Stomach smooth muscle (tissue), 2 donors: Measurements from ENCODE around the gene HPSE2.

Experiments
- H3K27ac ChIP-seq: one replicate; pipeline ENCODE4 v1.7.0; 2013; ENCODE audit warnings: mild to moderate bottlenecking, low read length, inconsistent platforms
- H3K27me3 ChIP-seq, 2 donors: one replicate each; pipeline ENCODE4 v1.7.0; 2013; ENCODE audit warnings: low read length in 2 of 2; ENCODE audit not compliant: insufficient read depth in 2 of 2, control insufficient read depth in 1 of 2
- H3K36me3 ChIP-seq, 2 donors: one replicate each; pipeline ENCODE4 v1.7.0; 2013; ENCODE audit warnings: low read length in 2 of 2; ENCODE audit not compliant: control insufficient read depth in 2 of 2, insufficient read depth in 2 of 2
- H3K4me1 ChIP-seq: one replicate; pipeline ENCODE4 v1.7.0; 2013; ENCODE audit warnings: low read length; ENCODE audit not compliant: control insufficient read depth, insufficient read depth
- H3K4me3 ChIP-seq, 2 donors: one replicate each; pipeline ENCODE4 v1.7.0; 2013; ENCODE audit warnings: low read length in 2 of 2
- H3K9ac ChIP-seq, 2 donors: one replicate each; pipeline ENCODE4 v1.7.0; 2013; ENCODE audit warnings: low read length in 2 of 2, mild to moderate bottlenecking in 1 of 2
- H3K9me3 ChIP-seq, 2 donors: one replicate each; pipeline ENCODE4 v1.7.0; 2013; ENCODE audit warnings: low read length in 2 of 2; ENCODE audit not compliant: control insufficient read depth in 2 of 2
- donor health status: healthy.
- donor health status: Pancreatic carcinoma.

Gene HPSE2

GRCh38 chr10:98855403-98856189, 380.1 kb downstream of the HPSE2 start:
- H3K36me3 ChIP-seq, result no peaks in the 10 kb centered on the region
- H3K4me1 ChIP-seq, result no peaks in the 10 kb centered on the region
- no peaks in the 10 kb centered on the region for H3K27me3 ChIP-seq
- no peaks in the 10 kb centered on the region for H3K9me3 ChIP-seq
- no peak overlapping the region for H3K4me3 ChIP-seq
- H3K9ac ChIP-seq, result no peak overlapping the region
- no peak overlapping the region for H3K27ac ChIP-seq

GRCh38 chr10:98852686-98853085, 383.0 kb downstream of the HPSE2 start:
- Histone ChIP-seq H3K36me3 (no peaks in the 10 kb centered on the region), H3K27me3 (no peaks in the 10 kb centered on the region), H3K9ac (no peak overlapping the region), H3K27ac (no peak overlapping the region), H3K4me3 (no peak overlapping the region), H3K9me3 (no peaks in the 10 kb centered on the region), H3K4me1 (no peaks in the 10 kb centered on the region)

- H3K27ac ChIP-seq, result no peak overlapping the region
- no peaks in the 10 kb centered on the region for H3K36me3 ChIP-seq
- no peaks in the 10 kb centered on the region for H3K4me1 ChIP-seq
- H3K4me3 ChIP-seq, result no peak overlapping the region
- H3K9ac ChIP-seq, result no peak overlapping the region
- H3K27me3 ChIP-seq, result no peaks in the 10 kb centered on the region
- H3K9me3 ChIP-seq, result no peaks in the 10 kb centered on the region
These were observed 387.3 kb downstream of the HPSE2 start for GRCh38 chr10:98848361-98848760.

GRCh38 chr10:98846787-98847186, 388.9 kb downstream of the HPSE2 start:
- Histone ChIP-seq H3K4me1 (no peaks in the 10 kb centered on the region), H3K27ac (no peak overlapping the region), H3K4me3 (no peak overlapping the region), H3K27me3 (no peaks in the 10 kb centered on the region), H3K9ac (no peak overlapping the region), H3K9me3 (no peaks in the 10 kb centered on the region), H3K36me3 (no peaks in the 10 kb centered on the region)

GRCh38 chr10:98833542-98833941, 402.1 kb downstream of the HPSE2 start:
- Histone ChIP-seq H3K9ac (no peak overlapping the region), H3K27ac (no peak overlapping the region), H3K27me3 (no peaks in the 10 kb centered on the region)

GRCh38 chr10:98832738-98833137, 402.9 kb downstream of the HPSE2 start:
- Histone ChIP-seq H3K27me3 (no peaks in the 10 kb centered on the region), H3K4me1 (no peaks in the 10 kb centered on the region), H3K9ac (no peak overlapping the region), H3K4me3 (no peak overlapping the region), H3K36me3 (no peaks in the 10 kb centered on the region), H3K9me3 (no peaks in the 10 kb centered on the region), H3K27ac (no peak overlapping the region)

More at GRCh38 chr10:98833542-98833941, 402.1 kb downstream of the HPSE2 start:
- no peaks in the 10 kb centered on the region for H3K36me3 ChIP-seq
- H3K9me3 ChIP-seq, result no peaks in the 10 kb centered on the region
- H3K4me1 ChIP-seq, result no peaks in the 10 kb centered on the region
- no peak overlapping the region for H3K4me3 ChIP-seq

- H3K27me3 ChIP-seq, result no peaks in the 10 kb centered on the region
- H3K27ac ChIP-seq, result no peak overlapping the region
- H3K9ac ChIP-seq, result no peak overlapping the region
- H3K4me1 ChIP-seq, result no peaks in the 10 kb centered on the region
- no peaks in the 10 kb centered on the region for H3K9me3 ChIP-seq
- no peak overlapping the region for H3K4me3 ChIP-seq
- no peaks in the 10 kb centered on the region for H3K36me3 ChIP-seq
These were observed 403.5 kb downstream of the HPSE2 start for GRCh38 chr10:98832196-98832595.

GRCh38 chr10:98831391-98831790, 404.3 kb downstream of the HPSE2 start:
- no peak overlapping the region for H3K9ac ChIP-seq
- H3K9me3 ChIP-seq, result no peaks in the 10 kb centered on the region
- no peaks in the 10 kb centered on the region for H3K36me3 ChIP-seq
- H3K27me3 ChIP-seq, result no peaks in the 10 kb centered on the region
- no peaks in the 10 kb centered on the region for H3K4me1 ChIP-seq
- H3K27ac ChIP-seq, result no peak overlapping the region
- no peak overlapping the region for H3K4me3 ChIP-seq

- Histone ChIP-seq H3K9ac (no peak overlapping the region), H3K27ac (no peak overlapping the region), H3K27me3 (no peaks in the 10 kb centered on the region), H3K9me3 (no peaks in the 10 kb centered on the region), H3K4me1 (no peaks in the 10 kb centered on the region), H3K4me3 (no peak overlapping the region), H3K36me3 (no peaks in the 10 kb centered on the region)
These were observed 409.9 kb downstream of the HPSE2 start for GRCh38 chr10:98825741-98826140.

GRCh38 chr10:98817396-98817795, 418.3 kb downstream of the HPSE2 start:
- Histone ChIP-seq H3K9ac (no peak overlapping the region), H3K4me1 (no peaks in the 10 kb centered on the region), H3K4me3 (no peak overlapping the region), H3K9me3 (no peaks in the 10 kb centered on the region), H3K27ac (no peak overlapping the region), H3K27me3 (no peaks in the 10 kb centered on the region), H3K36me3 (no peaks in the 10 kb centered on the region)

GRCh38 chr10:98815039-98815885, 420.4 kb downstream of the HPSE2 start:
- no peaks in the 10 kb centered on the region for H3K9me3 ChIP-seq
- H3K27ac ChIP-seq, result no peak overlapping the region
- H3K36me3 ChIP-seq, result no peaks in the 10 kb centered on the region
- no peak overlapping the region for H3K4me3 ChIP-seq
- no peaks in the 10 kb centered on the region for H3K4me1 ChIP-seq
- H3K9ac ChIP-seq, result no peak overlapping the region
- H3K27me3 ChIP-seq, result no peaks in the 10 kb centered on the region
